NT2/D1 (cell line): Measurements from ENCODE around the gene MMP15.
"Not testable (repeated sequence)": the region's sequence is repeated elsewhere in the genome, so short reads cannot be mapped to it uniquely, and the experiment has no call there.

Experiments used
- DNase-seq: peaks from one replicate; pipeline ENCODE4 v3.0.0-alpha.2; 2011; ENCODE audit warnings: low read depth, low spot score
- H3K27me3 ChIP-seq: 2 replicates; pipeline ENCODE4 v1.6.0; 2011; ENCODE audit warnings: mild to moderate bottlenecking; ENCODE audit not compliant: insufficient read length, insufficient read depth
- H3K36me3 ChIP-seq: 2 replicates; pipeline ENCODE4 v1.6.1; 2011; ENCODE audit warnings: mild to moderate bottlenecking, low read length, mixed read lengths; ENCODE audit not compliant: insufficient read depth, insufficient read length
- H3K4me1 ChIP-seq: 2 replicates; pipeline ENCODE4 v1.5.1; 2011; ENCODE audit not compliant: insufficient read depth, insufficient read length
- H3K4me3 ChIP-seq: 2 replicates; pipeline ENCODE4 v1.5.1; 2011; ENCODE audit warnings: low read depth; ENCODE audit not compliant: insufficient read length
- H3K9ac ChIP-seq: 2 replicates; pipeline ENCODE4 v1.6.0; 2011; ENCODE audit warnings: low read depth; ENCODE audit not compliant: insufficient read length
- H3K9me3 ChIP-seq: 2 replicates; pipeline ENCODE4 v1.5.1; 2011; ENCODE audit warnings: mild to moderate bottlenecking, low read length; ENCODE audit not compliant: insufficient read depth
- SUZ12 ChIP-seq: IDR thresholded peaks from 2 replicates; pipeline ENCODE4 v1.6.1; 2011; ENCODE audit not compliant: insufficient read length, insufficient read depth; ENCODE audit errors: extremely low read depth
- YY1 ChIP-seq: IDR thresholded peaks from 2 replicates; pipeline ENCODE4 v1.6.1; 2011; ENCODE audit not compliant: insufficient read length, insufficient read depth
- ZNF274 ChIP-seq: IDR thresholded peaks from 2 replicates; pipeline ENCODE4 v1.6.1; 2011; ENCODE audit warnings: mild to moderate bottlenecking, low read depth, low read length

The MMP15 gene

DNA sequence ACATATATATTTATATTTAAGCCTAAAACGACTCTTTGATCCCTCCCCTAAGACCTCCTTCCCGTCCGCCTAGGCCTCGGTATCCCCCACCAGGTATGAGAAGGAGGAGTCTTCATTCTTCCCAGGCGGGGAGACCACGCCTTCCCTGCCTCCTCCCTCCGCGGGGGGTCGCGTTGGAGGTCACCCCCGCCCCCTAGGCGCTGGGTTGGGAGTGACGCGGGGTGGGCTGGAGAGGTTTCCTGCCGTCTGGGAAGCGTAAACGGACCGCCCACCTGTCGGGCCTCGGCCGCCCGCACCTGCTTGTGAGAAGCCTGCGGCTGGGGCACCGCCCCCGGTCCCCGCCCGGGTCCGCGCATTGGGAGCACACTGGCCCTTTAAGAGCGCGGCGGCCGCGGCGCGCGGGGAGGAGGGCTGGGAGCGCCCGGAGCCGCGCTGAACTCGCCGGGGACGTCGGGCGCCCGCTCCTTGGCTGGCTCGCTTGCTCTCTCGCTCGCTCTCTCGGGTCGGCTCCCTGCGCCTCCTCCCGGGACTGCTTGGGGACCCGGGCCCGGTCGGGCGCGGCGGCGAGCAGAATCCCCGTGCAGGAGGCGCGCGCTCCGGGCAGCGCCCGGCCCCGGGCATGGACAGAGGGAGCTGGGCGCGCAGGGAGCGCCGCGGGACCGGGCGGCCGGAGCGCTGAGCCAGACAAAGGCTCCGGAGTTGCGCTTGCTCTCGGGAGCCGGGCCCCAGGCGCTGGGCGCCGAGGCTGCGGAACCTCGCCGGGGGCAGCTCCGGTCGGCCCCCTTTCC lies at the start of gene MMP15:
MMP15 (plus strand) TSS at position 404 of the 788 bp plus-strand sequence. CDS start 597 bp downstream, outside the sequence.
- Histone ChIP-seq H3K36me3 (peaks cover 32% of the 10 kb centered on the region), H3K4me1 (peaks cover 22% of the 10 kb centered on the region), H3K4me3 (peak within 1 kb of the TSS; percentile 95), H3K9me3 (no peaks in the 10 kb centered on the region), H3K9ac (peak within 1 kb of the TSS; percentile 97), H3K27me3 (peaks cover 15% of the 10 kb centered on the region)
- TF ChIP-seq ZNF274, result no peak
- no peak for TF ChIP-seq SUZ12
- no peak for TF ChIP-seq YY1
- peak; percentile 82 for DNase-seq

- no peak for TF ChIP-seq YY1
- no peak for TF ChIP-seq ZNF274
- no peak for TF ChIP-seq SUZ12
- no peaks in the 10 kb centered on the region for H3K9me3 ChIP-seq
- H3K4me3 ChIP-seq, result no peak overlapping the region
- no peaks in the 10 kb centered on the region for H3K27me3 ChIP-seq
- H3K9ac ChIP-seq, result peak overlapping the region; percentile 11
- H3K36me3 ChIP-seq, result no peaks in the 10 kb centered on the region
- DNase-seq, result no peak
- peaks cover 14% of the 10 kb centered on the region for H3K4me1 ChIP-seq
These were observed 49.2 kb upstream of the MMP15 start for GRCh38 chr16:57976331-57976796.

DNA sequence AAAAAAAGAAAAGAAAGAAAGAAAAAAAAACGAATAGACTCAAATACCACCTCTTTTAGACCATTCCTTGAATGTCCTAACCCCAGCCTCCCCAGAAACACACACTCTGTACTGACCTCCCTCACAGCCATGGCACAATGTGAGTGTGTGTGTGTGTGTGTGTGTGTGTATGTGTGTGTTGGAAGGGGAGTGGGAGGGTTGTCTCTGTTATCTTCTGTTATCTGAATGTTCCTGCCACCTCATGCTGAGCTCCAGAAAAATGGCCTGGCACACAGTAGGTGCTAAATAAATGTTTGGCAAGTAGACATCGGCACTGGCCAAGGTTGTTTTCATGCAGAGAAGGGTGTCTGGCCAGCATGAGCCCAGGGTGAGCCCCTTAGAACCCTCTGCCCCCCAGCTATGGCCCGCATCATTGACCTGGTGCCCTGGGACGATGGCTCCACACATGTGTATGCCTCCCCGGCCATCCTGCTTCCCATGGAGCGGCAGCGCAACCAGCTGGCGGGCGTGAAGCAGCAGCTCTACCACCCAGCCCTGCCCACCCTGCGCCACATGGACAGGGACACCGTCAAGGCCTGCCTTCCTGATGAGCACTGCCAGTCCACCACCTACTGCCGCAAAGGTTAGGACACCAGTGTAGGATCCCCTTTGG lies 48.0 kb upstream of the MMP15 start:
- TF ChIP-seq ZNF274 (no peak), YY1 (no peak), SUZ12 (no peak)
- Histone ChIP-seq H3K27me3 (no peaks in the 10 kb centered on the region), H3K4me1 (peaks cover 13% of the 10 kb centered on the region), H3K36me3 (no peaks in the 10 kb centered on the region), H3K4me3 (no peak overlapping the region), H3K9ac (no peak overlapping the region), H3K9me3 (no peaks in the 10 kb centered on the region)
- no peak for DNase-seq

GRCh38 chr16:57978070-57978465 lies 47.5 kb upstream of the MMP15 start:
- H3K4me3 ChIP-seq, H3K27me3 ChIP-seq, DNase-seq, H3K9me3 ChIP-seq, H3K9ac ChIP-seq, H3K36me3 ChIP-seq: not testable (repeated sequence)
- peaks cover 12% of the 10 kb centered on the region for H3K4me1 ChIP-seq

DNA sequence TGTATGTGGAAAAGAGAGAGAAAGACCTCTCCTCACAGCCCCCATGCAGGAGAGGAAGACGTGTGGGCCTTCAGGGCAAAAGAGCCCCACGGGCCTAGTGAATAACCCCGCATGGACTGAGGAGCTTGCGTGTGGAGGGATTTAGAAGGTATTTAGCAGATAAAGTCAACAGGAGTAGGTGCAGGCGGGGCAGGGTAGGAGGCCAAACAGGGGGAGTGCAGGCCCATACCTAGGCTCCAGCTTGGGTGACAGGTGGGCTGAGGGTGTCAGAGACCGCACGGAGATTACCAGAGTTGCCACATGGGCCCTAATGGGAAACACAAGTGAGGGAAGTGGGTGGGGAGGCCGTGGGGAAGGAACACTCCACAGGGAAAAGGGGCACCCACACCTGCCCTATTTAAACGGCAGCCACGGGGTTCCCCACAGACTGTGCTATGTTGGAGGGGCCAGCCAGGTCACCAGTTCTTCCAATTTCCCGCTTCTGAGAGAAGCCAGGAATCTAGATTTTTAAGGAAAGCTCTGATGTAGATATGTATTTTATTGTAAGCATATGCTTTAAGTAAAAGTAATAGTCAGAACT lies 46.5 kb upstream of the MMP15 start:
- no peak for DNase-seq
- TF ChIP-seq SUZ12 (no peak), ZNF274 (no peak), YY1 (no peak)
- Histone ChIP-seq H3K27me3 (peaks cover 6% of the 10 kb centered on the region), H3K4me3 (no peak overlapping the region), H3K4me1 (peaks cover 13% of the 10 kb centered on the region), H3K9ac (no peak overlapping the region), H3K9me3 (no peaks in the 10 kb centered on the region), H3K36me3 (no peaks in the 10 kb centered on the region)

DNA sequence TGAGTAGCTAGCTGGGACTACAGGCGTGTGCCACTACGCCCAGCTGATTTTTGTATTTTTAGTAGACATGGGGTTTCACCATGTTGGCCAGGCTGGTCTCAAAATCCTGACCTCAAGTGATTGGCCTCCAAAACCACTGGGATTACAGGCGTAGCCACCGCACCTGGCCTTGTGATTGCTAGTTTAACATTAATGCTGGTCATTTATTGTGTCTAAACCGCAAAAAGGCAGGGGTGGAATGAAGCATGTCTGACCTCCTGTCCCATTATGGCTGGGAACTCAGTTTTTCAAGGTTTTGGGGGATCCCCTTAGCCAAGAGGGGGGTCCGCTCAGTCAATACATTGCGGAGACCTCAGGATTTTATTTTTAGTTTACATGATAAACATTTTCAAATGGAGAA lies 43.9 kb upstream of the MMP15 start:
- no peak for DNase-seq
- no peaks in the 10 kb centered on the region for H3K9me3 ChIP-seq
- no peak overlapping the region for H3K9ac ChIP-seq
- peaks cover 27% of the 10 kb centered on the region for H3K27me3 ChIP-seq
- no peak for TF ChIP-seq YY1
- peaks cover 14% of the 10 kb centered on the region for H3K4me1 ChIP-seq
- no peaks in the 10 kb centered on the region for H3K36me3 ChIP-seq
- no peak overlapping the region for H3K4me3 ChIP-seq

DNA sequence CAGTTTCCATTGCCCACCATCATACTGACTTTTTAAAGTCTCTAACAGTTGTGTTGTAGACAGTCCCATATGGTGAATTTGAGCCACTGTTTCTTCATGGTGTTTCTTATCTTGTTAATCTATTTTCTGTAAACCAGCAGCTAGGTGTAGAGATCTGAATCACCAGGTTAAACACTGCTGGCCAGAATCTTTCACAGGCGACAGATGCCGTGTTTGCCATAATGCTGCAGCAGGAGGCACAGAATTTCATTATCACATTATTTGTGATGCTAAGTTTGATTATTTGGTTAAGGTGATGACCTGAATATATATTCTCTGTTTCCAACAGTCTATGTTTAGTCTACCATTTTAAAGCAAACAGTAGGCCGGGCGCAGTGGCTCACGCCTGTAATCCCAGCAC lies 43.2 kb upstream of the MMP15 start:
- H3K9ac ChIP-seq, result no peak overlapping the region
- peaks cover 14% of the 10 kb centered on the region for H3K4me1 ChIP-seq
- no peaks in the 10 kb centered on the region for H3K36me3 ChIP-seq
- H3K27me3 ChIP-seq, result peaks cover 34% of the 10 kb centered on the region
- H3K9me3 ChIP-seq, result no peaks in the 10 kb centered on the region
- no peak for DNase-seq
- no peak overlapping the region for H3K4me3 ChIP-seq
- TF ChIP-seq YY1 (no peak), ZNF274 (no peak), SUZ12 (no peak)
